ENCODE measurements around the gene GTF2H2C. TPM values are rescaled to one million over a fixed set of nuclear protein-coding genes. Genes with fewer than 3 reads are reported as not detected.
"Not testable (repeated sequence)": the region's sequence is repeated elsewhere in the genome, so short reads cannot be mapped to it uniquely, and the experiment has no call there.

Gene GTF2H2C
- total and polyA plus RNA-seq, 4 donors: 9.4 to 27.0 (median 19.8) TPM

GRCh38 chr5:69606839-69607238 lies 46.8 kb downstream of the GTF2H2C start:
- WGBS, 2 donors: 67 to 70% methylated on average over 3 of the region's 6 CpGs
- H3K27me3 ChIP-seq (ENCODE audit: control insufficient read depth in 1 of 2, insufficient read depth in 2 of 2, low read length in 1 of 2); H3K9me3 ChIP-seq (ENCODE audit: control insufficient read depth, low read length); intact Hi-C loops (cut with DNase I); DNase-seq; H3K4me3 ChIP-seq (ENCODE audit: low read length in 2 of 2); H3K4me1 ChIP-seq (ENCODE audit: control insufficient read depth in 1 of 2, insufficient read depth in 2 of 2, low read length in 2 of 2); H3K27ac ChIP-seq (ENCODE audit: low read depth in 1 of 2, low read length in 2 of 2); H3K36me3 ChIP-seq (ENCODE audit: control insufficient read depth in 1 of 2, insufficient read depth in 2 of 2, low read length in 1 of 2): not testable (repeated sequence)
- ATAC-seq (ENCODE audit: low FRiP score): peak; percentile 47

- H3K4me1 ChIP-seq (ENCODE audit: control insufficient read depth in 1 of 2, insufficient read depth in 2 of 2, low read length in 2 of 2); DNase-seq; H3K4me3 ChIP-seq (ENCODE audit: low read length in 2 of 2); intact Hi-C loops (cut with DNase I); H3K9me3 ChIP-seq (ENCODE audit: control insufficient read depth, low read length); H3K36me3 ChIP-seq (ENCODE audit: control insufficient read depth in 1 of 2, insufficient read depth in 2 of 2, low read length in 1 of 2); ATAC-seq (ENCODE audit: low FRiP score); H3K27ac ChIP-seq (ENCODE audit: low read depth in 1 of 2, low read length in 2 of 2); H3K27me3 ChIP-seq (ENCODE audit: control insufficient read depth in 1 of 2, insufficient read depth in 2 of 2, low read length in 1 of 2): not testable (repeated sequence)
- WGBS, 2 donors: no CpG with 5 or more reads among the region's 1 CpG
These were observed 47.8 kb downstream of the GTF2H2C start for GRCh38 chr5:69607750-69608149.

GRCh38 chr5:69608861-69609496 lies 49.0 kb downstream of the GTF2H2C start:
- H3K9me3 ChIP-seq (ENCODE audit: control insufficient read depth, low read length); DNase-seq; H3K27ac ChIP-seq (ENCODE audit: low read depth in 1 of 2, low read length in 2 of 2); H3K4me3 ChIP-seq (ENCODE audit: low read length in 2 of 2); ATAC-seq (ENCODE audit: low FRiP score); H3K27me3 ChIP-seq (ENCODE audit: control insufficient read depth in 1 of 2, insufficient read depth in 2 of 2, low read length in 1 of 2); H3K4me1 ChIP-seq (ENCODE audit: control insufficient read depth in 1 of 2, insufficient read depth in 2 of 2, low read length in 2 of 2); intact Hi-C loops (cut with DNase I); H3K36me3 ChIP-seq (ENCODE audit: control insufficient read depth in 1 of 2, insufficient read depth in 2 of 2, low read length in 1 of 2): not testable (repeated sequence)
- whole genome bisulfite sequencing, 2 donors: no CpG with 5 or more reads among the region's 6 CpGs

- H3K4me3 ChIP-seq (ENCODE audit: low read length in 2 of 2); ATAC-seq (ENCODE audit: low FRiP score); H3K27me3 ChIP-seq (ENCODE audit: control insufficient read depth in 1 of 2, insufficient read depth in 2 of 2, low read length in 1 of 2); intact Hi-C loops (cut with DNase I); DNase-seq; H3K9me3 ChIP-seq (ENCODE audit: control insufficient read depth, low read length); H3K36me3 ChIP-seq (ENCODE audit: control insufficient read depth in 1 of 2, insufficient read depth in 2 of 2, low read length in 1 of 2); H3K27ac ChIP-seq (ENCODE audit: low read depth in 1 of 2, low read length in 2 of 2); H3K4me1 ChIP-seq (ENCODE audit: control insufficient read depth in 1 of 2, insufficient read depth in 2 of 2, low read length in 2 of 2): not testable (repeated sequence)
- WGBS, 2 donors: no CpG with 5 or more reads among the region's 7 CpGs
These were observed 54.9 kb downstream of the GTF2H2C start for GRCh38 chr5:69614843-69615242.

- ATAC-seq (ENCODE audit: low FRiP score); H3K27ac ChIP-seq (ENCODE audit: low read depth in 1 of 2, low read length in 2 of 2); intact Hi-C loops (cut with DNase I); H3K4me3 ChIP-seq (ENCODE audit: low read length in 2 of 2); H3K36me3 ChIP-seq (ENCODE audit: control insufficient read depth in 1 of 2, insufficient read depth in 2 of 2, low read length in 1 of 2); H3K27me3 ChIP-seq (ENCODE audit: control insufficient read depth in 1 of 2, insufficient read depth in 2 of 2, low read length in 1 of 2); H3K4me1 ChIP-seq (ENCODE audit: control insufficient read depth in 1 of 2, insufficient read depth in 2 of 2, low read length in 2 of 2); H3K9me3 ChIP-seq (ENCODE audit: control insufficient read depth, low read length): not testable (repeated sequence)
- WGBS, 2 donors: 97 to 99% methylated on average over 6 to 7 of the region's 9 CpGs
- DNase-seq: peak in 1 of 2 donors; percentile 33
These were observed 71.9 kb downstream of the GTF2H2C start for GRCh38 chr5:69631879-69632278.

Other genes with a start within 250 kb of the GTF2H2C start
- 1 to 10 TPM; 5.7 to 6.9 TPM for gene CCDC125, start 227.4 kb upstream of the GTF2H2C start, total RNA-seq
- 1 to 10 TPM; 3.9 to 6.5 TPM for gene CCDC125, start 227.4 kb upstream of the GTF2H2C start, polyA plus RNA-seq
- 10 to 100 TPM; 28.0 to 30.4 TPM for gene AK6, start 190.7 kb upstream of the GTF2H2C start, total RNA-seq
- 10 to 100 TPM; 43.1 to 49.3 TPM for gene AK6, start 190.7 kb upstream of the GTF2H2C start, polyA plus RNA-seq
- gene TAF9, start 190.7 kb upstream of the GTF2H2C start, total RNA-seq: 10 to 100 TPM; 28.6 to 33.6 TPM
- 10 to 100 TPM; 32.3 to 65.2 TPM for gene TAF9, start 190.7 kb upstream of the GTF2H2C start, polyA plus RNA-seq
- gene RAD17, start 190.4 kb upstream of the GTF2H2C start, total RNA-seq: 10 to 100 TPM; 16.7 to 18.0 TPM
- gene RAD17, start 190.4 kb upstream of the GTF2H2C start, polyA plus RNA-seq: 10 to 100 TPM; 13.9 to 16.4 TPM
- gene MARVELD2, start 145.1 kb upstream of the GTF2H2C start, total RNA-seq: 1 to 10 TPM in 1 of 2 donors, under 1 TPM in 1; 0.97 to 1.1 TPM
- 1 to 10 TPM in 1 of 2 donors, not detected in 1; 1.4 TPM for gene MARVELD2, start 145.1 kb upstream of the GTF2H2C start, polyA plus RNA-seq
- 1 to 10 TPM; 2.1 to 2.6 TPM for gene OCLN, start 67.4 kb upstream of the GTF2H2C start, total RNA-seq
- 1 to 10 TPM in 1 of 2 donors, under 1 TPM in 1; 0.54 to 2.1 TPM for gene OCLN, start 67.4 kb upstream of the GTF2H2C start, polyA plus RNA-seq